Left cardiac atrium (tissue), 4 donors: ENCODE results near the gene NTHL1. TPM values are rescaled to one million over a fixed set of nuclear protein-coding genes. Genes with fewer than 3 reads are reported as not detected.

Experiments used
- ATAC-seq, 2 donors: fragments of 200-7000 bp; cut with Tn5 transposase; one replicate each; pipeline ENCODE4 v1.9.1; 2020; ENCODE audit warnings: mild to moderate bottlenecking in 2 of 2, moderate library complexity in 2 of 2
- DNase-seq: peaks from one replicate; pipeline ENCODE4 v3.0.0-alpha.2; 2020
- intact Hi-C, 2 donors: fragments of 100-400 bp; cut with DNase I; formaldehyde crosslinking; loops; one replicate each; pipeline versions ENCODE4 v1.14.1 to v1.15.1; 2022 to 2023
- microRNA-seq, 2 donors: library from miRNA; unstranded; fragments of <30 nt; microRNA quantifications; one replicate each; pipeline ENCODE4 v1.2.0, GENCODE V29; 2020
- total RNA-seq, 2 donors: library from RNA; stranded (reverse); fragmentation: NEBNext Ultra II Directional; extraction: Animal tissue kit (Norgen Biotek cat#: 25700); gene quantifications; one replicate each; pipeline ENCODE4 v1.2.1, GENCODE V29; 2021
- donor health status: DM: no; HTN: yes; CAD: no.
- donor health status: DM: no; HTN: yes; CAD: no; lungs with severe emphysema.
- donor health status: DM: yes; HTN: yes; CAD: no.
- donor health status: Dilated cardiomyopathy.

The NTHL1 gene
- total RNA-seq, 2 donors from 2014 or later: 5.7 to 16.6 TPM

DNA sequence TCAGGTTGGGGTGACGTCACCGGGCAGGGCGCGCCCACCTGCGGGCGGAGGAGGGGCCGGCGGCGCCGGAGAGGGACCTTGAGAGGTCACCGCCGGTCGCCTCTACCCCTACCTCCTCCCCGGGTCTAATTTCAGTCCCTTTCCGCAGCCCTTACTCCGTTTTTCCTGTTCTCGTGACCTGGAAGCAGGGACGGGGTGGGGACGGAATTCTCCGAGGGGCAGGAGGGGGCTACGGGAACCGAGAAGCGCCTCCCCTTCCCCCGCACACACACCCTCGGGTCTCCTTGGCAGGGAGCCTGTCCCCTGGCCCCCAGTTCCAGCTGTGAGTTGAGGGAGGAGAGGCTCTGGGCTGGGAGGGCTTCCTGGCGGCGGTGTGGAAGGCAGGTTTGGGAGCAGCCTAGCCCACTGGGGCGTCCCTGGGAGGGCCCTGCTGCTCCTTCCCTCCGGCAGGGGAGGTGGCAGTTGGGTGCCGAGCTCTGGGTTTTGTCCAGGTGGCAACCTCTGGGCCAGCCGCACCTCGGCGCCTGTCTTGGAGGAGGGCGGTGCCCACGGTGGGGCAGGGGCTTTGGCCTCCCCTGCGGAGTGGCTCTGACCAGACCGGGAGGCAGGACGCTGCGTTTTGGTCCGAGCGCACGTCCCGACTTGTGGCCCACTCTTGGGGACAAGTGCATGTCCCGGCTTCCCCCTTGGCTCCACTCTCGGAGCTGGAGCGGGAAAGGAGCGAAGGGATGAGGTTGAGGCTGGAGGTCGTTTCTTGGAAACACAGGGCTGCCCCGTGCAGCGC, 57.1 kb downstream of the NTHL1 start:
- intact Hi-C loops: no loop called here
- DNase-seq: no peak

GRCh38 chr16:1990101-1990350, 57.6 kb downstream of the NTHL1 start:
- intact Hi-C loops: no loop called here
- DNase-seq (no peak), ATAC-seq (no peak)

More for the DNA sequence above, 57.1 kb downstream of the NTHL1 start:
- no peak for ATAC-seq

Small RNA genes lying within 50 kb of the gene (microRNA-seq; reads per million reads assigned to microRNA genes)
- gene MIR1225: 0.82 to 1.0 reads per million in 2 donors

Other genes starting within 250 kb of the NTHL1 start
- gene HAGH, start 221.0 kb downstream of the NTHL1 start, total RNA-seq: 100 to 1,000 TPM; 113 to 123 TPM
- 10 to 100 TPM; 21.1 to 21.2 TPM for gene FAHD1, start 220.6 kb downstream of the NTHL1 start, total RNA-seq
- under 1 TPM; 0.18 to 0.21 TPM for gene MEIOB, start 175.7 kb downstream of the NTHL1 start, total RNA-seq
- gene HS3ST6, start 129.4 kb downstream of the NTHL1 start, total RNA-seq: not detected
- gene MSRB1, start 104.6 kb downstream of the NTHL1 start, total RNA-seq: 10 to 100 TPM; 23.6 to 30.8 TPM
- gene RPL3L, start 93.1 kb downstream of the NTHL1 start, total RNA-seq: 10 to 100 TPM; 33.4 to 78.2 TPM
- gene NDUFB10, start 88.3 kb downstream of the NTHL1 start, total RNA-seq: 100 to 1,000 TPM; 411 to 435 TPM
- 1,000 to 10,000 TPM; 1,152 to 1,209 TPM for gene RPS2, start 83.0 kb downstream of the NTHL1 start, total RNA-seq
- gene RNF151, start 81.0 kb downstream of the NTHL1 start, total RNA-seq: not detected
- gene TBL3, start 75.8 kb downstream of the NTHL1 start, total RNA-seq: 10 to 100 TPM; 19.4 to 21.5 TPM
- gene NOXO1, start 66.4 kb downstream of the NTHL1 start, total RNA-seq: not detected
- 10 to 100 TPM; 18.1 to 20.6 TPM for gene GFER, start 63.6 kb downstream of the NTHL1 start, total RNA-seq
- gene SYNGR3, start 57.9 kb downstream of the NTHL1 start, total RNA-seq: 1 to 10 TPM in 1 of 2 donors, under 1 TPM in 1; 0.74 to 1.9 TPM
- 10 to 100 TPM; 14.7 to 22.9 TPM for gene ZNF598, start 38.0 kb downstream of the NTHL1 start, total RNA-seq
- gene NPW, start 28.0 kb downstream of the NTHL1 start, total RNA-seq: under 1 TPM in 1 of 2 donors, not detected in 1; 0.84 TPM
- gene NHERF2, start 20.9 kb downstream of the NTHL1 start, total RNA-seq: 100 to 1,000 TPM; 164 to 242 TPM
- gene TSC2, start 151 bp upstream of the NTHL1 start, total RNA-seq: 10 to 100 TPM; 54.3 to 73.4 TPM
- gene PKD1, start 88.1 kb upstream of the NTHL1 start, total RNA-seq: 100 to 1,000 TPM in 1 of 2 donors, 10 to 100 TPM in 1; 82.2 to 104 TPM
- under 1 TPM; 0.81 to 0.88 TPM for gene RAB26, start 100.8 kb upstream of the NTHL1 start, total RNA-seq
- 10 to 100 TPM; 31.1 to 34.9 TPM for gene TRAF7, start 107.9 kb upstream of the NTHL1 start, total RNA-seq
- gene CASKIN1, start 148.8 kb upstream of the NTHL1 start, total RNA-seq: 1 to 10 TPM; 5.9 to 6.1 TPM
- 10 to 100 TPM; 24.9 to 26.9 TPM for gene MLST8, start 157.6 kb upstream of the NTHL1 start, total RNA-seq
- gene BRICD5, start 163.0 kb upstream of the NTHL1 start, total RNA-seq: 1 to 10 TPM; 5.7 to 5.9 TPM
- 10 to 100 TPM; 21.1 to 24.6 TPM for gene PGP, start 167.0 kb upstream of the NTHL1 start, total RNA-seq
- gene E4F1, start 175.8 kb upstream of the NTHL1 start, total RNA-seq: 10 to 100 TPM; 11.9 to 15.0 TPM
- under 1 TPM; 0.29 to 0.65 TPM for gene DNASE1L2, start 188.6 kb upstream of the NTHL1 start, total RNA-seq
- gene ECI1, start 203.8 kb upstream of the NTHL1 start, total RNA-seq: 100 to 1,000 TPM; 124 to 128 TPM
- 100 to 1,000 TPM in 1 of 2 donors, 10 to 100 TPM in 1; 98.8 to 120 TPM for gene RNPS1, start 220.3 kb upstream of the NTHL1 start, total RNA-seq